Testis (tissue), 3 donors: Measurements from ENCODE around the gene HTR4. TPM values are rescaled to one million over a fixed set of nuclear protein-coding genes. Genes with fewer than 3 reads are reported as not detected.

Experiments used
- DNase-seq: peaks from one replicate; pipeline ENCODE4 v3.0.0-alpha.2; 2019
- H3K27ac ChIP-seq, 2 donors: fragments of 200-600 bp; sonication (generic); one replicate each; pipeline ENCODE4 v1.5.1; 2019
- H3K27me3 ChIP-seq: fragments of 200-600 bp; sonication (generic); one replicate; pipeline ENCODE4 v1.5.1; 2019
- H3K36me3 ChIP-seq: fragments of 200-600 bp; sonication (generic); one replicate; pipeline ENCODE4 v1.5.1; 2017; ENCODE audit warnings: low read depth; ENCODE audit errors: missing control alignments
- H3K4me1 ChIP-seq: fragments of 200-600 bp; sonication (generic); one replicate; pipeline ENCODE4 v1.5.1; 2019
- H3K4me3 ChIP-seq, 2 donors: fragments of 200-600 bp; sonication (generic); one replicate each; pipeline ENCODE4 v1.5.1; 2017 to 2019
- H3K9me3 ChIP-seq: fragments of 200-600 bp; sonication (generic); one replicate; pipeline ENCODE4 v1.5.1; 2017
- POLR2A ChIP-seq: fragments of 450-650 bp; IDR thresholded peaks from one replicate; pipeline ENCODE4 v1.6.1; 2017; ENCODE audit warnings: antibody characterized with exemption, mild to moderate bottlenecking, moderate library complexity
- WGBS, 2 donors: methylation state at CpG; one replicate each; pipeline ENCODE4 v1.1.5; 2018; 5-methylcytosine and 5-hydroxymethylcytosine counted together
- intact Hi-C: fragments of 100-400 bp; cut with DNase I; formaldehyde crosslinking; loops from one replicate; pipeline ENCODE4 v1.15.1; 2023; ENCODE audit warnings: low total_unique reads
- polyA plus RNA-seq: library from polyadenylated mRNA; stranded (reverse); fragments of 350-450 nt; fragmentation: Illumina TruSeq; extraction: RNeasy Lipid Tissue Mini Kit (QIAGEN cat#74804); gene quantifications from one replicate; pipeline ENCODE4 v1.2.3, GENCODE V29; 2014; ENCODE audit warnings: low read depth, low replicate concordance; ENCODE audit not compliant: insufficient read depth
- total RNA-seq, 2 donors: library from RNA; depleted of rRNA; stranded (reverse); fragments of >200 nt; gene quantifications; one replicate each; pipeline ENCODE4 v1.2.3, GENCODE V29; 2016
- TF ChIP-seq, protein P1 (sequence below), 3 experiments: fragments of 450-650 bp in 2 of 3; fragments of 200-600 bp in 1 of 3; sonication (generic) in 1 of 3; IDR thresholded peaks; one replicate each; pipeline ENCODE4 v1.5.1; 2016 to 2019; ENCODE audit warnings: antibody characterized with exemption in 3 of 3, mild to moderate bottlenecking in 2 of 3, moderate library complexity in 1 of 3

The HTR4 gene
- total and polyA plus RNA-seq, 3 donors from 2014 or later = 0.17 to 0.63 (median 0.56) TPM

DNA sequence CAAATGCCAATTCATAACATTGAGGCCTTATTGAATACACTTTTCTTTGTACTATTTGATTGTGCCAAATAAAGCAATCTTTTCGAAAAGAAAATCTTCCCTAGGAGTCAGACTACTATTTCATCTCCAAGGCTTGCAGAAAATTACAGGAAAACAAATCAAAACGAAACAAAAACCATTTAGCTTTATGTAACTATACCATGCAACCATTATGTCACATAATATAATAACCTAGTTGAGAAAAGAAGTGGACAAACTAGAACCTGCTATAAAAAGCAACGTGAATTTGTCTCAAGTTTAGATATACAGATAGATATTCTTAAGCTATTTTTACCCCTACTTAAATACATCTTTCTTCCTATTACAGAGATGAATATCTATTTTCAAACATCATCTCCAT is 18.0 kb downstream of the HTR4 start:
- 80 to 89% methylated on average over 3 of the region's 3 CpGs for WGBS, 2 donors
- Histone ChIP-seq H3K27ac (no peak overlapping the region), H3K4me3 (no peak overlapping the region), H3K36me3 (no peaks in the 10 kb centered on the region), H3K27me3 (no peaks in the 10 kb centered on the region), H3K4me1 (no peaks in the 10 kb centered on the region), H3K9me3 (no peaks in the 10 kb centered on the region)
- TF ChIP-seq POLR2A = no peak
- TF ChIP-seq, protein P1, sequence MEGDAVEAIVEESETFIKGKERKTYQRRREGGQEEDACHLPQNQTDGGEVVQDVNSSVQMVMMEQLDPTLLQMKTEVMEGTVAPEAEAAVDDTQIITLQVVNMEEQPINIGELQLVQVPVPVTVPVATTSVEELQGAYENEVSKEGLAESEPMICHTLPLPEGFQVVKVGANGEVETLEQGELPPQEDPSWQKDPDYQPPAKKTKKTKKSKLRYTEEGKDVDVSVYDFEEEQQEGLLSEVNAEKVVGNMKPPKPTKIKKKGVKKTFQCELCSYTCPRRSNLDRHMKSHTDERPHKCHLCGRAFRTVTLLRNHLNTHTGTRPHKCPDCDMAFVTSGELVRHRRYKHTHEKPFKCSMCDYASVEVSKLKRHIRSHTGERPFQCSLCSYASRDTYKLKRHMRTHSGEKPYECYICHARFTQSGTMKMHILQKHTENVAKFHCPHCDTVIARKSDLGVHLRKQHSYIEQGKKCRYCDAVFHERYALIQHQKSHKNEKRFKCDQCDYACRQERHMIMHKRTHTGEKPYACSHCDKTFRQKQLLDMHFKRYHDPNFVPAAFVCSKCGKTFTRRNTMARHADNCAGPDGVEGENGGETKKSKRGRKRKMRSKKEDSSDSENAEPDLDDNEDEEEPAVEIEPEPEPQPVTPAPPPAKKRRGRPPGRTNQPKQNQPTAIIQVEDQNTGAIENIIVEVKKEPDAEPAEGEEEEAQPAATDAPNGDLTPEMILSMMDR (IDR thresholded peaks at IDR 0.05) = no peak
- intact Hi-C loops = no loop called here
- no peak for DNase-seq

DNA sequence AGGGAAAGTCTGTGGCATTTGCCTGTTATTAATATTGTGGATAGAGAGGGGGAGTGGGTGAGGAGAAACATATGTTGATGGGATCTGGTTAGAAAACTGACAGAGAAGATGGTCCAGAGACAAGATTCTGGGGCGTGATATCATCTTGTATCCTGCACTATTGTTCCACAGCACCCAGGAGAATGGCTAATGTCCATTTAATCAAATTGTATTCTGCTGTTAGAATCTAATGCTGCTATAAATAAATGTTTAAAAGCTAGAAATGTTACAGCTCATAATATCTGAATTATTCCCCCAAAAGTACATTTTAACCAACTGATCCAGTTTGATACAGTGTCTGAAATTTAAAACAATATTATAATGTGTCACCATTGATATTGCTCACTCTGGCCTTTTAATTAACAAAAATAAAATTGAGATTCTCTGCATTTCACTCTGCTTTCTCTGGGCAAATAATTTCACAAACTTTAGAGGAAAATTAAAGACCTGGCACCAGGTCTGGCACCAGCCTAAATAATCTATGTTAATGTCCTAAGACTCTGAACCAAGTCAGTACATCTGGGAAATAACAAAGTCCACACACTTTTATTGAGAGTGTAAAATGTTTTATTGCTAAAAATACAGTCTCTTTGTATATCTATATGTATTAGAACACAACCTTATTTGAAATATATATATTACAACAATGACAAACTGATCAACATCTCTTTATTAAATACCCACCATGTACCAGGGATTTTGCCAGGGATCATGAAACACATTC is 18.8 kb downstream of the HTR4 start:
- TF ChIP-seq, protein P1 (IDR thresholded peaks at IDR 0.05) = no peak
- TF ChIP-seq POLR2A = no peak
- Histone ChIP-seq H3K27me3 (no peaks in the 10 kb centered on the region), H3K4me1 (no peaks in the 10 kb centered on the region), H3K9me3 (no peaks in the 10 kb centered on the region), H3K27ac (no peak overlapping the region), H3K36me3 (no peaks in the 10 kb centered on the region), H3K4me3 (no peak overlapping the region)
- DNase-seq = no peak
- 79 to 90% methylated on average over 1 of the region's 1 CpG for WGBS, 2 donors
- intact Hi-C loops = no loop called here

DNA sequence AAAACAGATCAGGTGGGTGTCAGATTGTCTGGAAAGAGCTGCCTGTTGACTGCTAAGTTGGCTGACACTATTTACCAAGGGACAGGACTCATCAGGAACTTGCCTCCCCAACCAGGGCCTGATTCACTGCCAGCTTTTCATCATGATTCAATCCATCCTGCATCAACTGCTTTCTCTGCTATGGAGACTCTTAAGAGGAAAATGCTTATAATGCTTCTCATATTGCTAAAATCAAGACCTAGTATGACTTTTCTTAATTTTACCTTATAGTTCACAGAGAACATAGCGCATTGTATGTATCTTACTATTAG is 21.3 kb downstream of the HTR4 start:
- Histone ChIP-seq H3K4me1 (no peaks in the 10 kb centered on the region), H3K4me3 (no peak overlapping the region), H3K36me3 (no peaks in the 10 kb centered on the region), H3K27ac (no peak overlapping the region), H3K27me3 (no peaks in the 10 kb centered on the region), H3K9me3 (no peaks in the 10 kb centered on the region)
- DNase-seq = no peak
- intact Hi-C loops = no loop called here
- 95 to 100% methylated on average over 1 of the region's 1 CpG for WGBS, 2 donors
- TF ChIP-seq, protein P1 (IDR thresholded peaks at IDR 0.05) = no peak
- TF ChIP-seq POLR2A = no peak

DNA sequence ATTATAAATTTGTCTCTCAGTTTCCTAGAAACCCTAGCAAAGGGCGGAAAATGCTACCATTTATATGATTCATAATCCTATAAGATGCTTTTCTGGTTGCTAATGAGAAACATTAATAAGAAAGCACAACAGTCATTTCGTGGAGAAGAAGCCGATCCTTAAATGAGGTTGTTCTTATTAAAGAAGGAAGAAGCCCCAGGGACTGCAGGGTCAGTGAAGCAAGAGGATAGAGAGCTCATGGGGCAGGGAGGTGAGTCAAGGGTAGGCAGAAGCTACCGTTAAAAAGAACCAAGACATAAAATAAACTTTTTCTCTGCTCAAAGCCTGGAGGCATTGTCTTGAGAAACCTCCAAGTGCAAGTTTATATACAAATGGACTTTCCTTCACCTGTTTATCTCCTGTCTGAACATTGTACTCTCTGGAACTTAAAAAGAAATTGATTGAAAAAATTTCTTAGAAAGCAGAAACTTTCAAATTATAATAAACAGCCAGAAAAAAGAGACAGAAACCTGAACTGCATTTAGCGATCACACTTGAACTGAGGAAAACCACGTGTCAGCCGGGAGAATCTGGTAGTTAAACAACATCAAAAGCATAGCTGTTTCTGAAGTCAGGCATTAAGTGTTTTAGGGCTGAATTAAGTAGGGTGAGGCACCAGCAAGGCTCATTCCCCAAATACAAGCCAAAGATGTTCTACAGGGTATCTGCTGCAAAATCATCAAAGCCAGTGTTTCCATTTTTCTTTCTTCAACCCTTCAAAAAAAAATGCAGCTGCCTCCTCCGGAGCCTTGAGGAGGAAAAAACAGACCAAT is 21.9 kb downstream of the HTR4 start:
- Histone ChIP-seq H3K27ac (no peak overlapping the region), H3K9me3 (no peaks in the 10 kb centered on the region), H3K36me3 (no peaks in the 10 kb centered on the region), H3K4me3 (no peak overlapping the region), H3K27me3 (no peaks in the 10 kb centered on the region), H3K4me1 (no peaks in the 10 kb centered on the region)
- no peak for TF ChIP-seq POLR2A
- TF ChIP-seq, protein P1 (IDR thresholded peaks at IDR 0.05) = no peak
- intact Hi-C loops = no loop called here
- 47 to 56% methylated on average over 8 of the region's 8 CpGs for WGBS, 2 donors
- no peak for DNase-seq
